PC-9 (cell line): ENCODE results near the gene SBNO2. TPM values are rescaled to one million over a fixed set of nuclear protein-coding genes. Genes with fewer than 3 reads are reported as not detected.
A peak's percentile ranks its signal among the peaks of the same experiment; 100 is the strongest.

Experiments
- BruUV-seq: library from RNA; stranded (reverse); fragments of 400-500 nt; replicated peaks from 2 replicates; lab custom pipeline; 2021; lab: Mats Ljungman, UMichigan
- CTCF ChIA-PET: fragments of 300-600 bp; sonication (Branson Sonifier 250); formaldehyde crosslinking; loops from one replicate; lab custom pipeline; 2022; ENCODE audit warnings: antibody characterized with exemption; lab: Charles Lee
- POLR2A ChIA-PET: fragments of 300-600 bp; sonication (Branson Sonifier 250); formaldehyde crosslinking; loops from one replicate; lab custom pipeline; 2022; ENCODE audit warnings: antibody characterized with exemption; ENCODE audit not compliant: unreplicated experiment; lab: Charles Lee
- DNase-seq, 2 experiments: peaks; one replicate each; pipeline versions ENCODE4 v3.0.0 to v3.0.0-alpha.2; 2015 to 2022; ENCODE audit warnings: mixed read lengths in 1 of 2
- H2AFZ ChIP-seq: fragments of 200-600 bp; sonication (generic); 2 replicates; pipeline ENCODE4 v1.8.1; 2017; ENCODE audit warnings: antibody characterized with exemption
- H3F3A ChIP-seq: fragments of 200-600 bp; sonication (generic); 2 replicates; pipeline ENCODE4 v1.8.1; 2017; ENCODE audit warnings: antibody characterized with exemption, mild to moderate bottlenecking, low read depth; ENCODE audit not compliant: insufficient read depth
- H3K27ac ChIP-seq: fragments of 200-600 bp; sonication (generic); 2 replicates; pipeline ENCODE4 v1.6.1; 2016; ENCODE audit warnings: mixed run types
- H3K27me3 ChIP-seq: fragments of 200-600 bp; sonication (generic); 2 replicates; pipeline ENCODE4 v1.6.1; 2016; ENCODE audit warnings: low read depth, mixed run types; ENCODE audit not compliant: insufficient read depth
- H3K36me3 ChIP-seq: fragments of 200-600 bp; sonication (generic); 2 replicates; pipeline ENCODE4 v1.6.1; 2016; ENCODE audit warnings: low read depth, mixed run types
- H3K4me1 ChIP-seq: fragments of 200-600 bp; sonication (generic); replicated peaks from 2 replicates; pipeline ENCODE4 v1.6.1; 2016; ENCODE audit warnings: mixed run types; ENCODE audit not compliant: insufficient read depth
- H3K4me2 ChIP-seq: fragments of 200-600 bp; sonication (generic); 2 replicates; pipeline ENCODE4 v1.6.1; 2017; ENCODE audit warnings: mixed run types
- H3K4me3 ChIP-seq: fragments of 200-600 bp; sonication (generic); 2 replicates; pipeline ENCODE4 v1.6.1; 2016; ENCODE audit warnings: mixed run types
- H3K79me2 ChIP-seq: fragments of 200-600 bp; sonication (generic); 2 replicates; pipeline ENCODE4 v1.6.1; 2017; ENCODE audit warnings: low read depth, mixed run types
- H3K9me2 ChIP-seq: fragments of 200-600 bp; sonication (generic); 2 replicates; pipeline ENCODE4 v1.8.1; 2017; ENCODE audit warnings: mild to moderate bottlenecking; ENCODE audit not compliant: insufficient read depth
- H3K9me3 ChIP-seq: fragments of 200-600 bp; sonication (generic); 2 replicates; pipeline ENCODE4 v1.8.1; 2016; ENCODE audit warnings: low read depth; ENCODE audit not compliant: insufficient read depth
- H4K20me1 ChIP-seq: fragments of 200-600 bp; sonication (generic); 2 replicates; pipeline ENCODE4 v1.8.1; 2017; ENCODE audit not compliant: insufficient read depth
- EZH2 ChIP-seq: fragments of 200-600 bp; sonication (generic); IDR thresholded peaks from 2 replicates; pipeline ENCODE4 v1.8.0; 2017; ENCODE audit warnings: antibody characterized with exemption, low read depth
- intact Hi-C: fragments of 100-400 bp; cut with micrococcal nuclease; formaldehyde crosslinking; loops from one replicate; pipeline ENCODE4 v1.10.0; 2022; ENCODE audit not compliant: unreplicated experiment
- total RNA-seq: library from RNA; stranded (reverse); gene quantifications from 2 replicates; pipeline ENCODE4 v1.2.3, GENCODE V29; 2021
- TF ChIP-seq, protein P1 (sequence below): fragments of 200-600 bp; sonication (generic); conservative IDR thresholded peaks from 2 replicates; pipeline ENCODE4 v1.6.1; 2017; ENCODE audit warnings: mixed run types, antibody characterized with exemption, mild to moderate bottlenecking, moderate library complexity

Gene SBNO2
- total RNA-seq, 1 experiment from 2014 or later = 82.4 TPM

DNA sequence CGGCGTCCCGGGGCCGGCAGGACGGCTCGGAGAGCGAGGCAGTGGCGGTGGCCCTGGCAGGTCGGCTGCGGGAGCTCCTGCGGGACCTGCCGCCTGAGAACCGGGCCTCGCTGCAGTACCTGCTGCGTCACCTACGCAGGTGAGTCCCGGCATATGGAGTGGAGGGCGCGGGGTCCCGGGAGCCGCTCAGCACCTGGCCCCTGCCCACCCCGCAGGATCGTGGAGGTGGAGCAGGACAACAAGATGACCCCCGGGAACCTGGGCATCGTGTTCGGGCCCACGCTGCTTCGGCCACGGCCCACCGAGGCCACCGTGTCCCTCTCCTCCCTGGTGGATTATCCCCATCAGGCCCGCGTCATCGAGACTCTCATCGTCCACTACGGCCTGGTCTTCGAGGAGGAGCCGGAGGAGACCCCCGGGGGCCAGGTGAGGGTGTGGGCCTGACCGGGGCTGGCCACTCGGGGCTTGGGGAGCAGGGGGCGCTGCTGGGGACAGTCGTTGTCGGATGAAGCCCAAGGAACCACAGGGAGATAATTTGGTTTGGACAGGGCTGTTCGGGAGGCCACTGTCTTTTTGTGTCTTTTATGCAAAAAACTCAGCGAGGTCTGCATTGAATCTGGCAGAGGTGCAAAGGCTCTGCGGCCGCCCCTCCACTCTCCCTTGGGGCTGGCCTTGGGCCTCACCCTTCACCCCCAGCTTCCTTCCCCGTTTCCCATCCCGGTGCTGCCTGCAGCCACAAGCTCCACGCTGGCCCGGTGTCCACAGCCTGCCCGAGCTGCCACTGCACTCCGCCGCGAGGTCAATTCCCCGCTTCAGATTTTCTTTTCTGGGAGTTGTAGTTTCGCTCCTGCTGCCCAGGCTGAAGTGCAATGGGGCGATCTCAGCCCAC, 90.9 kb downstream of the SBNO2 start:
- peak overlapping the region; percentile 79; the same call in 1 of the 2 replicates for H3K4me2 ChIP-seq
- H3K27ac ChIP-seq = no peak overlapping the region
- H3K4me3 ChIP-seq = peak overlapping the region; percentile 53; the same call in 1 of the 2 replicates
- no peak overlapping the region for H2AFZ ChIP-seq
- H3K9me2 ChIP-seq = no peaks in the 10 kb centered on the region
- no peaks in the 10 kb centered on the region for H3K79me2 ChIP-seq
- no peaks in the 10 kb centered on the region for H3K36me3 ChIP-seq
- no peaks in the 10 kb centered on the region for H3K9me3 ChIP-seq
- intact Hi-C loops = no loop called here
- no peaks in the 10 kb centered on the region for H3K4me1 ChIP-seq
- TF ChIP-seq, protein P1, sequence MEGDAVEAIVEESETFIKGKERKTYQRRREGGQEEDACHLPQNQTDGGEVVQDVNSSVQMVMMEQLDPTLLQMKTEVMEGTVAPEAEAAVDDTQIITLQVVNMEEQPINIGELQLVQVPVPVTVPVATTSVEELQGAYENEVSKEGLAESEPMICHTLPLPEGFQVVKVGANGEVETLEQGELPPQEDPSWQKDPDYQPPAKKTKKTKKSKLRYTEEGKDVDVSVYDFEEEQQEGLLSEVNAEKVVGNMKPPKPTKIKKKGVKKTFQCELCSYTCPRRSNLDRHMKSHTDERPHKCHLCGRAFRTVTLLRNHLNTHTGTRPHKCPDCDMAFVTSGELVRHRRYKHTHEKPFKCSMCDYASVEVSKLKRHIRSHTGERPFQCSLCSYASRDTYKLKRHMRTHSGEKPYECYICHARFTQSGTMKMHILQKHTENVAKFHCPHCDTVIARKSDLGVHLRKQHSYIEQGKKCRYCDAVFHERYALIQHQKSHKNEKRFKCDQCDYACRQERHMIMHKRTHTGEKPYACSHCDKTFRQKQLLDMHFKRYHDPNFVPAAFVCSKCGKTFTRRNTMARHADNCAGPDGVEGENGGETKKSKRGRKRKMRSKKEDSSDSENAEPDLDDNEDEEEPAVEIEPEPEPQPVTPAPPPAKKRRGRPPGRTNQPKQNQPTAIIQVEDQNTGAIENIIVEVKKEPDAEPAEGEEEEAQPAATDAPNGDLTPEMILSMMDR = no peak
- no peak for TF ChIP-seq EZH2
- no peaks in the 10 kb centered on the region for H4K20me1 ChIP-seq
- POLR2A ChIA-PET = interaction anchor here (0.6 kb wide), 1 partner anchor 45 kb away, joined by 3 read pairs; no protein-coding TSS in a partner anchor
- no TSS peak for BruUV-seq
- CTCF ChIA-PET = no interaction called here
- H3K27me3 ChIP-seq = no peaks in the 10 kb centered on the region
- peaks cover 7% of the 10 kb centered on the region; the same call in 1 of the 2 replicates for H3F3A ChIP-seq
- no peak for DNase-seq

DNA sequence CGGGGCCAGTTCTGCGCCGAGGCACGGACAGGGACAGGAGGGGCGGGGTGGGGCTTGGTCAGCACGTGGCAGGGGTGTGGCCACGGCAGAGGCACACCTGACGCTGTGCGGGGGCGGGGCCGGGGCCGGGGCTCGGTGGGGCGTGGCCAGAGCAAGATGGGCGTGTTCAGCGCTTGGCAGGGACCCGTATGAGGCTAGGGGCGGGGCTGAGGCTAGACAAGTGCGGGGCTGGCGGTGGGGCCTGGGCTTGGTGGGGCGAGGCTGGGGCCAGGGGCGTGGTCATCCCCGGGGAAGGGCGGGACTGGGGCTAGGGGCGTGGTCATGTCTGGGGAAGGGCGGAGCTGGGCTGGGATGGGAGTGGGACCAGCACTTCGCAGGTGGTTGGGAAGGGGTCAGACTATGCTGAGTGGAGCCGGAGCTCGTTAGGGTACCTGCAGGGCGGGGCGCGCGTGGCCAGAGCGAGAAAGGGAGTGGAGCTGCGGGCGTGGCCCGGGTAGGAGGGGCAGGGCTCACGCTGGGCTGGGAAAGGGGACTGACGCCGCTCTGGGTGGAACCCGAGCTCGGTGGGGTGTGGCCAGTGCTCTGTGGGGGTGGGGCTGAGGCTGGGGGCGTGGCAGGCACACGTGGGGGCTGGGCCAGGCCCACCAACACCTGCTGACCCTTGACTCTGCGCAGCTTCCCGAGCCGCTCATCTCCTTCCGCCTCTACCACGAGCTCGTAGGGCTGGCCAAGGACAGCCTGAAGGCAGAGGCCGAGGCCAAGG, 91.7 kb downstream of the SBNO2 start:
- no peaks in the 10 kb centered on the region for H4K20me1 ChIP-seq
- DNase-seq = peak in 1 of 2 experiments; percentile 67
- CTCF ChIA-PET = no interaction called here
- peak overlapping the region; percentile 53; the same call in 1 of the 2 replicates for H3K4me3 ChIP-seq
- H2AFZ ChIP-seq = peak overlapping the region; percentile 72; the same call in 1 of the 2 replicates
- no peaks in the 10 kb centered on the region for H3K27me3 ChIP-seq
- H3K9me3 ChIP-seq = no peaks in the 10 kb centered on the region
- no peaks in the 10 kb centered on the region for H3K4me1 ChIP-seq
- no peak for TF ChIP-seq EZH2
- TF ChIP-seq, protein P1 = no peak
- POLR2A ChIA-PET = interaction anchor here (0.6 kb wide), 1 partner anchor 45 kb away, joined by 3 read pairs; no protein-coding TSS in a partner anchor
- no TSS peak for BruUV-seq
- no peaks in the 10 kb centered on the region for H3K79me2 ChIP-seq
- peaks cover 7% of the 10 kb centered on the region; the same call in 1 of the 2 replicates for H3F3A ChIP-seq
- H3K4me2 ChIP-seq = peak overlapping the region; percentile 79
- no peaks in the 10 kb centered on the region for H3K36me3 ChIP-seq
- H3K27ac ChIP-seq = 0 out of 2 replicates have a peak overlapping the region, but pooled peaks have one; percentile 39
- intact Hi-C loops = no loop called here
- H3K9me2 ChIP-seq = no peaks in the 10 kb centered on the region
